ENCODE results near the gene SLC44A3. TPM values are rescaled to one million over a fixed set of nuclear protein-coding genes. Genes with fewer than 3 reads are reported as not detected.

SLC44A3 gene
- total RNA-seq, 1 experiment from 2014 or later = 16.9 TPM

- H3K27me3 ChIP-seq (replicated peaks; ENCODE audit: control insufficient read depth, insufficient read depth, low read length) = no peaks in the 10 kb centered on the region
- POLR2A ChIA-PET = no interaction called here
- Mint-ChIP-seq H3K4me3 (ENCODE audit: unreplicated experiment) (no peak overlapping the region), H3K9me3 (ENCODE audit: unreplicated experiment) (peaks cover 26% of the 10 kb centered on the region), H3K4me1 (ENCODE audit: low read depth, unreplicated experiment) (peaks cover 12% of the 10 kb centered on the region), H3K36me3 (ENCODE audit: insufficient read depth, unreplicated experiment) (peaks cover 5% of the 10 kb centered on the region), H3K27me3 (ENCODE audit: insufficient read depth, unreplicated experiment) (no peaks in the 10 kb centered on the region), H3K27ac (ENCODE audit: unreplicated experiment) (no peak overlapping the region)
- CTCF ChIA-PET = interaction anchor here (1.0 kb wide), 1 partner anchor 331 kb away, joined by 3 read pairs; no protein-coding TSS in a partner anchor
- DNase-seq = no peak
- TF ChIP-seq CTCF (IDR thresholded peaks at IDR 0.05; ENCODE audit: insufficient read depth in 1 of 2, low read depth in 1 of 2, low read length in 1 of 2, severe bottlenecking in 1 of 2, unreplicated experiment in 1 of 2) = no peak
- H3K36me3 ChIP-seq (ENCODE audit: control insufficient read depth, insufficient read depth, low read length) = no peaks in the 10 kb centered on the region
- no TSS peak for BruUV-seq (replicated peaks)
- H3K4me1 ChIP-seq = peaks cover 14% of the 10 kb centered on the region
- no peak overlapping the region for H3K4me3 ChIP-seq (ENCODE audit: low read depth, low read length)
- no peaks in the 10 kb centered on the region; the same call in 1 of the 2 replicates for H3K9me3 ChIP-seq
- intact Hi-C loops (cut with micrococcal nuclease; ENCODE audit: unreplicated experiment) = no loop called here
Observed at GRCh38 chr1:94812985-94813384, 7.2 kb upstream of the SLC44A3 start.

- Histone ChIP-seq H3K4me3 (ENCODE audit: low read depth, low read length) (no peak overlapping the region), H3K9me3 (no peaks in the 10 kb centered on the region; the same call in 1 of the 2 replicates), H3K36me3 (ENCODE audit: control insufficient read depth, insufficient read depth, low read length) (no peaks in the 10 kb centered on the region), H3K27me3 (replicated peaks; ENCODE audit: control insufficient read depth, insufficient read depth, low read length) (no peaks in the 10 kb centered on the region), H3K4me1 (peaks cover 3% of the 10 kb centered on the region)
- no peak overlapping the region for H3K27ac Mint-ChIP-seq (ENCODE audit: unreplicated experiment)
- DNase-seq = no peak
- no peak for TF ChIP-seq CTCF (IDR thresholded peaks at IDR 0.05; ENCODE audit: insufficient read depth in 1 of 2, low read depth in 1 of 2, low read length in 1 of 2, severe bottlenecking in 1 of 2, unreplicated experiment in 1 of 2)
- H3K36me3 Mint-ChIP-seq (ENCODE audit: insufficient read depth, unreplicated experiment) = peaks cover 5% of the 10 kb centered on the region
- ChIA-PET POLR2A (no interaction called here), CTCF (no interaction called here)
- no TSS peak for BruUV-seq (replicated peaks)
- H3K27me3 Mint-ChIP-seq (ENCODE audit: insufficient read depth, unreplicated experiment) = no peaks in the 10 kb centered on the region
- no peak overlapping the region for H3K4me3 Mint-ChIP-seq (ENCODE audit: unreplicated experiment)
- peaks cover 26% of the 10 kb centered on the region for H3K9me3 Mint-ChIP-seq (ENCODE audit: unreplicated experiment)
- peaks cover 5% of the 10 kb centered on the region for H3K4me1 Mint-ChIP-seq (ENCODE audit: low read depth, unreplicated experiment)
- intact Hi-C loops (cut with micrococcal nuclease; ENCODE audit: unreplicated experiment) = no loop called here
Observed at GRCh38 chr1:94816030-94816429, 4.1 kb upstream of the SLC44A3 start.

GRCh38 chr1:94817712-94818111, 2.4 kb upstream of the SLC44A3 start:
- H3K4me3 Mint-ChIP-seq (ENCODE audit: unreplicated experiment) = no peak overlapping the region
- intact Hi-C loops (cut with micrococcal nuclease; ENCODE audit: unreplicated experiment) = no loop called here
- H3K27me3 Mint-ChIP-seq (ENCODE audit: insufficient read depth, unreplicated experiment) = no peaks in the 10 kb centered on the region
- ChIA-PET POLR2A (no interaction called here), CTCF (no interaction called here)
- no peak overlapping the region for H3K27ac Mint-ChIP-seq (ENCODE audit: unreplicated experiment)
- H3K36me3 Mint-ChIP-seq (ENCODE audit: insufficient read depth, unreplicated experiment) = no peaks in the 10 kb centered on the region
- H3K9me3 ChIP-seq = no peaks in the 10 kb centered on the region; the same call in 1 of the 2 replicates
- no peak overlapping the region for H3K4me3 ChIP-seq (ENCODE audit: low read depth, low read length)
- H3K4me1 Mint-ChIP-seq (ENCODE audit: low read depth, unreplicated experiment) = peaks cover 5% of the 10 kb centered on the region
- no peaks in the 10 kb centered on the region for H3K36me3 ChIP-seq (ENCODE audit: control insufficient read depth, insufficient read depth, low read length)
- no peaks in the 10 kb centered on the region for H3K27me3 ChIP-seq (replicated peaks; ENCODE audit: control insufficient read depth, insufficient read depth, low read length)
- peaks cover 12% of the 10 kb centered on the region for H3K4me1 ChIP-seq
- TF ChIP-seq CTCF (IDR thresholded peaks at IDR 0.05; ENCODE audit: insufficient read depth in 1 of 2, low read depth in 1 of 2, low read length in 1 of 2, severe bottlenecking in 1 of 2, unreplicated experiment in 1 of 2) = no peak
- no peak for DNase-seq
- H3K9me3 Mint-ChIP-seq (ENCODE audit: unreplicated experiment) = peaks cover 16% of the 10 kb centered on the region
- BruUV-seq (replicated peaks) = no TSS peak
